Measurements from ENCODE around the gene MAPK4. TPM values are rescaled to one million over a fixed set of nuclear protein-coding genes. Genes with fewer than 3 reads are reported as not detected.
"Not testable (repeated sequence)": the region's sequence is repeated elsewhere in the genome, so short reads cannot be mapped to it uniquely, and the experiment has no call there.

Gene MAPK4
- polyA plus RNA-seq (ENCODE audit: insufficient read length in 3 of 3): 10 to 100 TPM in 1 of 3 donors, 1 to 10 TPM in 2; 8.5 to 10.5 (median 9.2) TPM

- no peak for DNase-seq (ENCODE audit: low read depth in 3 of 3, low spot score in 2 of 3)
These were observed at the start of gene MAPK4 for GRCh38 chr18:50559752-50560680. MAPK4 (plus strand) TSS chr18:50560087; CDS start chr18:50663959, 103,872 bp downstream.

- DNase-seq (ENCODE audit: low read depth in 3 of 3, low spot score in 2 of 3): not testable (repeated sequence)
These were observed 42.6 kb upstream of the MAPK4 start for GRCh38 chr18:50517277-50517676.

DNA sequence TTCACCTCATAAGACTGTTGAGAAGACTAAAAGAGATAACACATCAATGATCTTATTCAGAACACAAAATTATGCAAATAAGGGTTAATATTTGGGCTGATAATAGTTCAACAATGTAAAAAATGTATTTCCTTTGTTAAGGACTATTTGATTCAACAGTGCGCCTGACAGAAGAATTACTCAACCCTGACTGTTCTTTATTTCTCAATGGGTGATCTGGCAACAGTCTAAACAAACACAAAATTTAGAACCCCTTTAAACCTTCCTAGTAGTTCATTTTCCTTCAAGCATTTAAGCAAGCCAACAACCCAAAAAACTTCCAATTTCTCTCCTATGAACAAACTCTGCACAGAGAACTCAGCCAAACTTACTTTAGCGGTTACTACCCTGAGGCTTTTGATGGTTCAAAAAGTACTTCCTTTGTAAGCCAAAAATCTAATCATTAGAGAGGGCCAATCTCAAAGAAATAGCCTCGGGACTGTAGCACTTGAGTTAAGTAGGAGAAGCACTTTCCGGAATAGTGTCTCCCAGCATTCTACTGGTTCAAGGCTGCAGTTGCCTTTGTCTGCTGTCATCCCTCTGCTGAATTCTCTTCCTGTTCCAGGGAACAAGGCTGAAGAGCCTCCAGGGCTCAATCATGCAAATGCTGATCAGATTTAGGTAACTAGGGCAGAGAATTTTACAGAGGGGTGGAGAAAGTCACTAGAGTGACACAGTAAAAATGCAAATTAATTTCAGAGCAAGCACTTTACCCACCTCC lies 40.9 kb upstream of the MAPK4 start:
- no peak for DNase-seq (ENCODE audit: low read depth in 3 of 3, low spot score in 2 of 3)

GRCh38 chr18:50523165-50523564 lies 36.7 kb upstream of the MAPK4 start:
- DNase-seq (ENCODE audit: low read depth in 3 of 3, low spot score in 2 of 3): no peak

- no peak for DNase-seq (ENCODE audit: low read depth in 3 of 3, low spot score in 2 of 3)
These were observed 32.1 kb upstream of the MAPK4 start for GRCh38 chr18:50527636-50528307.

DNA sequence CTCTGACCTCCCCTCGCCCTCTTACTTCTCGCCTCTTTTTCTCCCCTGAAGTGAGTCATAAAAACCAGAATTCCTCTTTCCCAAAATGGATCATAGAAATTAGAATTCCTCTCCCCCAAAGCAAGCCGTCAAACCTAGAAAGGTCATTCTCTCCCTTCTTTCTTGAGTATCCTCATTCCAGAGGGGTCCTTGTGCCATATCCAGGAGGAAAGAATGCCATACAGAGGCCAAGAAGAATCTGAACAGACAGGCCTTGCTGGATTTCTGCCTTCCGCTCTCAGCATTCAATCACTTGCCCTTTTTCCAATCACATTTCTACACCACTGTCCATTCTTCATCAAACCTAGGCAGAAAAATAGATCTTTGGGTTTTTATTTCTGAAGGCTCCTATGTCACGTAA lies 31.1 kb upstream of the MAPK4 start:
- no peak for DNase-seq (ENCODE audit: low read depth in 3 of 3, low spot score in 2 of 3)

GRCh38 chr18:50533822-50534221 lies 26.1 kb upstream of the MAPK4 start:
- not testable (repeated sequence) for DNase-seq (ENCODE audit: low read depth in 3 of 3, low spot score in 2 of 3)

DNA sequence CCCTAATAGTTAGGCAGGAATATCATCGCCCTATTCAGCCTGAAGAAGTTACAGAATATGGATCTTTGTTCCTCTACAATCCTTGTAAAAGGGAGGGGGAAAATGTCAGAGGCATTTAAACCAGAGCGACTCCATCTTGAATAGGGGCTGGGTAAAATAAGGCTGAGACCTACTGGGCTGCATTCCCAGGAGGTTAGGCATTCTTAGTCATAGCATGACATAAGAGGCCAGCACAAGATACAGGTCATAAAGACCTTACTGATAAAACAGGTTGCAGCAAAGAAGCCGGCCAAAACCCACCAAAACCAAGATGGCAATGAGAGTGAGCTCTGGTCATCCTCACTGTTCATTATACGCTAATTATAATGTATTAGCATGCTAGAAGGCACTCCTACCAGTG lies 15.4 kb upstream of the MAPK4 start:
- not testable (repeated sequence) for DNase-seq (ENCODE audit: low read depth in 3 of 3, low spot score in 2 of 3)

DNA sequence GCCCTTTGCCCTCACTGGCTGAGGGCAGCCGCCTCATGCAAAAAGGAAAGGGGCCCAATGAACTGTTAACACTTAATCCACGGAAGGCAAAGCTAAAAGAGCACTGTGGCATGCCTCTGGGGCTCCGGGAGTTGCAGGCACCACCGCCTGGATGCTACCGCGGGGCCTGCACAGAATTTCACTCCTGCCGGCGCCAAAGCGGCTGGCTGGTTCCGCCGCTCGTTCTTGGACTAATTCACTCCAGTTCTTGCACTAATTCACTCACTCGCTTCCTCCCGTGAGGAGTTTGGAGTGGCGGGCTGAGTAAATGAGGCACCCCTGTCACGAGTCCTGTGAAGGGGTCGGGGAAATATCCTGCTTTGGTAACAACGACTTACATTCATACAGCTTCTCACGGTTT lies 14.0 kb upstream of the MAPK4 start:
- DNase-seq (ENCODE audit: low read depth in 3 of 3, low spot score in 2 of 3): no peak

- DNase-seq (ENCODE audit: low read depth in 3 of 3, low spot score in 2 of 3): no peak
These were observed 11.7 kb upstream of the MAPK4 start for GRCh38 chr18:50548160-50548559.

DNA sequence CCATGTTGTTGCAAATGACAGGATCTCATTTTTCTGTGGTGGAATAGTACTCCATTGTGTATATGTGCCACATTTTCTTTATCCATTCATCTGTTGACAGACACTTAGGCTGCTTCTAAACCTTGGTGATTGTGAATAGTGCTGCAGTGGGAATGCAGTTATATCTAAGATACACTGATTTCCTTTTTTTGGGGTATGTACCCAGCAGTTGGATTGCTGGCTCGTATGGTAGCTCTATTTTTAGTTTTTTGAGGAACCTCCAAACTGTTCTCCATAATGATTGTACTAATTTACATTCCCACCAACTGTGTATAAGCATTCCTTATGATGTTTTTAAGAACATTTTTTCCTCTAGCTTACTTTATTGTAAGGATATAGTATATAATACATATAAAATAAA lies 8.2 kb upstream of the MAPK4 start:
- DNase-seq (ENCODE audit: low read depth in 3 of 3, low spot score in 2 of 3): not testable (repeated sequence)

DNA sequence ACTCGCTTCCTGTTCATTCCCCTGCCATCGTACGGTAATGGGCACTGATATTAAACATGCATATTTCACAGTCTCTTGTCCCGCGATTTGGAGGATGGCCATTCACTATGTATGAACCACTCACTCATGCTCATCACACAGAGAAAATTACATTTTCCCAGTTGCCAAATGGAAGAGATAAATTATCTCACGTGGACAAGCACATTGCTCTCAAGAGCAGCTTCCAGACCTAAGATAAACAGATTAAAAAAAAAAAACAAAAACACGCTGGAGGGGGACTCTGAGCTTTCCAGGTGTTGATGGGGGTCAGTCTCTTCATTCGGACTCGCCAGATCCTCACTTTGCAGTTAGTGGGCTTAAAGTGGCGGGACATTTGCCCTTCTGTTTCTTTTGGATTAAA lies 1.7 kb upstream of the MAPK4 start:
- no peak for DNase-seq (ENCODE audit: low read depth in 3 of 3, low spot score in 2 of 3)

GRCh38 chr18:50558948-50559751 lies 737 bp upstream of the MAPK4 start:
- no peak for DNase-seq (ENCODE audit: low read depth in 3 of 3, low spot score in 2 of 3)

DNA sequence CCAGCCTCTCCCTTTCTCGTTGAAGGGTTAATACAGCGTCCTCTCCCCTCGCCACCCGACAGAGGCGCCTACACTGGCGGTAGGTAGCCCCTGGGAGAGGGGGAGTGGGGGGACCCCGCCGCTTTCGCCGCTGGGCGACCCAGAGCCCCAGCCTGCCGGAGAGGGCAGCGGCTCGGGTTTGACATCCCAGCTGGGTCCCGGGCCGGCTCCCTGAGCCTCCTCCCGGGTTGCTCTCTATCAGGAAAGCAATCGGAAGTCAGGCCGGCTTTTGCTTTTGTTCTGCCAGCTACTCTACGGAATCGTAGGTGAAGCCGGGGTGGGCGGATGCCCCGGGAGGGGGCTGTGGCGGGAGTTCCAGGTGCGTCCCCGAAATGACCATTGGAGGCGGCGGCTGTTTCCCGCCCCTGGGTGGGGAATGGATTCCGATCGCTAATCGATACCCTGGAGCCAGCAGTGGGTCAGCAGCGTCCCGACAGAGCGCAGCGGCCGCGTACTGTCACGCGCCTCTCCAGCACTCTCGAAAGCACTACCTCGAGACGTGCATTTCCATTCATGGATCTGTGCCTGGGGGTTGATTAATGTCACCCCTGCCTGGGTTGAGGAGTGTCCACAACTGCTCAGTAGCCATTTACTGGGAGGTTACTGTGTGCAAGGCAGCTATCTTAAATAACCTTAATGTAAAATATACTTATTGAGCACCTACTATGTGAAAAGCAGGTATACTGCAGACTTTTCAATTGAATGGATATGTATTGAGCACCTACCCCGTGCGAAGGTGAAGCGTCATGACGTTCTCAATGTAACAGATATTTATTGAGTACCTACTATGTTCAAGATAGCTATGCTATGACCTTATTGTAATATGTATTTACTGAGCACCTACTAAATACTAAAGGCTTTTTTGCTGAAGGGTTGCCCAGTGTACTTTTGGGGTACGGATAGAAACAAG lies 1.1 kb downstream of the MAPK4 start:
- DNase-seq (ENCODE audit: low read depth in 3 of 3, low spot score in 2 of 3): no peak

DNA sequence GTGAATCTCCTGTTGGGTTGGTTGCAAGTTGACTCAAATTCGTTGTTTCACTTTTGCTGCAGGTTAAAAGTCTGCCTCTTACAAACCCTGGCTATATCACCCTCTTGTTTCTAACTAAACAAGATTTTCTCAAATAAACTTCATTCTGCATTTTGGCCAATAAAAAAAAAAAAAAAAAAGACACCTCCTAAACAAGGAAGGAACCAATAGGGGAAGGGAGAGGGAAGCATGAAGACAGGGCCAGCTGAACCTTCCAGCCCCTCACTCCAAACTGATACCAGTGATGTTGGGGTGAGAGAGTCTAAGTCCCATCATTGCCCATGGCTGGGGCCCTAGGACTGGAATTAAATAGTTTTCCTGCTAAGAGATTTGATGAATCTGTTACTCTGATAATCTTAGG lies 2.4 kb downstream of the MAPK4 start:
- DNase-seq (ENCODE audit: low read depth in 3 of 3, low spot score in 2 of 3): not testable (repeated sequence)

DNA sequence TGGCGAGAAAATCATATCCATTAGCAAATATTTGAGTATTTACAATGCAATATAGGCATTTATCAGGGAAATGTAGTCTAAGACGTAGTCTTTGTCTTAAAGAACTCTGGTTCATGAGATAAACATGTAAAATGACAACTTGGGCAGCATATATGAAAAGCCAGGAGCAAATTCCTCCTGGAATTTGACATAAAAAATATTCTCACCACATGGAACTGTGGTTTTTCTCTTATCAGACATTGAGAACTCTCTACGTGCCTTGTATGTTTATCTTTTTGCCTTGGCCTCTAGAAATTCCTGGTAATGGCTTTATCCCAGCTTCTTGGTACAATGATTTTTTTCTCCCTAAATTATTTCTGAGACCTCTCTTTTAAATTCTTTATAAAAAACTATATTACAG lies 2.8 kb downstream of the MAPK4 start:
- no peak for DNase-seq (ENCODE audit: low read depth in 3 of 3, low spot score in 2 of 3)

DNA sequence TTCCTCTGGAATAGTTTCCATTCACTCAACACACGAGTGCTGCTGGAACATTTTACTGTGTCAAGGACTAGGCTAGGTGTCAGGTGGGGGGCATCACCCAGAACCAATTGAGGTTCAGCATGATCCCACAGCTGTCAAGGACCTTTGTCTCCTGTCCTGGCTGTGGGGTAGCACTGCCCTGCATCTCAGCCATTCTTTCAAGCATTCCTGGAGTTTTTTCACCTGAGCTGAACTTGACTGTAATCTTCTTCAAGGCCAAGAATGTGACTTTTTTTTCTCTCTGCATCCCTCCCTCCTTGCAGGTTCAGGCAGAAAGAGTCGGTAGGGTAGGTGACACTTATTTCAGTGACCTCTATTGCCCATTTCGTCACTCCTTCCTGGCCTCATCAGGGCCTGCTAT lies 3.5 kb downstream of the MAPK4 start:
- no peak for DNase-seq (ENCODE audit: low read depth in 3 of 3, low spot score in 2 of 3)

- DNase-seq (ENCODE audit: low read depth in 3 of 3, low spot score in 2 of 3): no peak
These were observed 10.0 kb downstream of the MAPK4 start for GRCh38 chr18:50569930-50570329.

GRCh38 chr18:50571606-50572005 lies 11.7 kb downstream of the MAPK4 start:
- DNase-seq (ENCODE audit: low read depth in 3 of 3, low spot score in 2 of 3): no peak

All from right renal cortex interstitium (tissue), 3 donors.